Measurements from ENCODE around the gene LRRC4B.

The LRRC4B gene

DNA sequence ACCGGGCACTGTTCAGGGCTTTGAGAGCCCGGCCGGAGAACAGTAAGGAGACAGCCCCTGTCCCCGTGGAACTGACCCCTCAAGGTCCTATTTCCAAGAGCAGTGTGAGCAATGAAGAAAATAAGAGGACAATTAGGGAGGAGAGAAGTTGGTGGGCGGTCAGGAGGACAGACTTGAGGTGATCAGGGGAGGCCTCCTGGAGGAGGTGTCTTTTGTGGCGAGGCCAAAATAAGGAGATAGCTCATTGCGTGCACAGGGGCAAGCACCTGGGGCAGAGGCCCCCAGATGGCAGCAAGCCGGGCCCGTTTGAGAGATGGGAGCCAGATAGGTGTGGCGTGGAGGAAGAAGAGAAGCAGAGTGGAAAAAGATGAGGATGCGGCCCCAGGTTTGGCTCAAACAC is 2.8 kb upstream of the LRRC4B start:
- no peak for DNase-seq

DNA sequence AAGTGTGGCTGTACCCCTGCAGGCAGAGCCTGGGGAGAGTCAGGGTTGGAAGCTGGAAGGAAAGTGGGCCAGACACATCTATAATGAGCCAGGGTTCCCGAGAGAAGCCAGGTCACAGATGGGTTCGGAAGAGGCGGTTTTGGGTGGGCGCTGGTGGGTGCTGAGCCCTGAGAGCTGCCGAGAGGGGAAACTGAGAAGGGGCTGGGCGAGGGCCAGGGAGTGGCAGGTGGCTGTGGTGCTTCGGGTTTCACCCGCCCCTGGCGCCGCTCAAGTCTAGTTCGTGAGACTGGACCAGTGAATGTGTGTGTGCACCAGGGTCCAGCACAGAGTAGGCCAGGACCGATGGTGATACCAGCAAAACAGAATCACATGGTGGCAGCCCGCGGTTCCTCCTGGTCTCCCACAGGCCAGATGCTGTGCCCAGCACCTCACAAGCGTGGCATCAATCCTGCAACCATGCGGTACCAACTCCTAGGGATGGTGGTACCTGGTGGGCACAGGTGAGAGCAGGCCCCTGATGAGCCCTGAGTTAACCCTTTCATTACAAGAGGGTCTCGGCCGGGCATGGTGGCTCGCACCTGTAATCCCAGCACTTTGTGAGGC is 1.8 kb upstream of the LRRC4B start:
- DNase-seq, result no peak

DNA sequence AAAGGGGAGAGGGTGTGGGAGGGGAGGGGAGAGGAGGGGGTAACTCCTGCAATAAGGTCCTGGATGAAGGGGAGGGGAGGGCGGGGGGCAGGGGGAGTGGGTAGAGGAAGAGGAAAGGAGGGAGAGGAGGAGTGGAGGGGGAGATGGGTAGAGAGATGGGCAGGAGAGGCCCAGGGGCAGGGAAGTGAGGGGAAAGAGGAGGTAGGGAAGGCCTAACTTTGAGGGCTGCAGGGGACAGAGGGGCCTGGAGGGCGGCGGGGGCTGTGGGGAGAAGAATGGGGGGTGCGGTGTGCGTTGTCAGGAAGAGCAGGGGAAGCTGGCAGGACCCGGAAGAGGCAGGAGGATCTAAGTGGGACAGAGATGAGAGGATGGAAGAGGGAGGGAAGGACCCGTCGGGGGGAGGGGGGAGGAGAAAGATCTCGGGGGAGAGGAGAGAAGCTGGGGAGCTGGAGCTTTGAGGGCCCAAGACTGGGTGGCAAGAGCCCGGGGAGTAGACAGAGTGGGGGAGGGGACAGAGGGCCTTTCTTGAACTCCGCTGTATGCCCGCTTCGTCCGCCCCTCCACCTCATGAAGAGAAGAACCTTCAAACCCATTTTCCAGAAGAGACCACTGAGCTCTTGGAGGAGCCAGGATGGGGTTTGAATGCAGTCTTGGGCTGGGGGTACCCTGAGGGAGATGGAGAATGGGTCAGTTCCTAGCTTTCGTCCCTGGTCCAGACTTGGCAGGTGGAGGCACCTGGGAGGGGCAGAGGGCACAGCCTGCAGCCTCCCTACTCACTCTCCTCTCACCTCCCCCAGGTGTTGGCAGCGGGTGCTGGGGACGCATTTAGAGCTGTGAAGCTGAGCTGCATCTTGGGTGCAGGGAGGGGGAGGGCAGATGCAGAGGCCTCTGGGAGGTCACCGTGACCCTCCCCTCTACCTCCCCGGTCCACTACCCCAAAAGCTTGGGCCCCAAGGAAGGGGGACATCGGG is 778 bp upstream of the LRRC4B start:
- DNase-seq, result no peak

DNA sequence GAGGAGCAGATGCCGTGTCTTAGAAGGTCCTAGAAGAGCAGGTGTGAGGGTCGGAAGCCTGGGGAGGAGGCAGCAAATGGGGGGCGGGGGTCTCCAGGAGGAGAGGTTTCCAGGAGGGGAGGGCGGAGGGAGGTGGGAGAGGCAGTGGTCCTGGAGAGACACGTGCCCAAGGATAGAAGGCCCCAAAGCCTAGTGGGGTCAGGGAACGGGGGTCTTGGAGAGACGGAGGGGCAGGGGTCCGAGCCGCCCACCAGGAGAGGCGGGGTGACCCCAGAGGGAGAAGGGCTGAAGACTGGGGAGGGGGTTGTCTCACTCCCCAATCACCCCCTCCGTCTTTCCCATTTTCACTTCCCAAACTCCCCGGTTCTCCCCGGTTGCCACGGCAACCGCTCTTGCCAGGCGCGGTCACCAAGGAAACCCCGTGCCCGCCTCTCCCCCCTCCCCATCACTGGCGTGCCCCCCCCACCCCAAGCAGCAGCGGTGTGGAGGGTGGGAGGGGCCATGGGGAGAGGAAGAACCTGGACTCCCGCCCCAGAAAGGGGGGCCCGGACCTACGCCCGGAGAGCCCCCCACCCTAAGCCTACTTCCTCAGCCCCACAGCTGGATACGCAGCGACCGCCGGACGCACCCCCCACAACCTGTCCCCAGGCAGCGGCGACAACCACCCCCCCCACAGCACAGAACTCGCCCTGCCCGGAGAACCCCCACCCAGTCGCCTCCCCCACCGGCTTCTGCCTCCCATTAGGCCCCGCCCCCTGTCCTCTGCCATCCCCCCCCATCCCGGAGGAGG is 988 bp downstream of the LRRC4B start:
- DNase-seq, result no peak

DNA sequence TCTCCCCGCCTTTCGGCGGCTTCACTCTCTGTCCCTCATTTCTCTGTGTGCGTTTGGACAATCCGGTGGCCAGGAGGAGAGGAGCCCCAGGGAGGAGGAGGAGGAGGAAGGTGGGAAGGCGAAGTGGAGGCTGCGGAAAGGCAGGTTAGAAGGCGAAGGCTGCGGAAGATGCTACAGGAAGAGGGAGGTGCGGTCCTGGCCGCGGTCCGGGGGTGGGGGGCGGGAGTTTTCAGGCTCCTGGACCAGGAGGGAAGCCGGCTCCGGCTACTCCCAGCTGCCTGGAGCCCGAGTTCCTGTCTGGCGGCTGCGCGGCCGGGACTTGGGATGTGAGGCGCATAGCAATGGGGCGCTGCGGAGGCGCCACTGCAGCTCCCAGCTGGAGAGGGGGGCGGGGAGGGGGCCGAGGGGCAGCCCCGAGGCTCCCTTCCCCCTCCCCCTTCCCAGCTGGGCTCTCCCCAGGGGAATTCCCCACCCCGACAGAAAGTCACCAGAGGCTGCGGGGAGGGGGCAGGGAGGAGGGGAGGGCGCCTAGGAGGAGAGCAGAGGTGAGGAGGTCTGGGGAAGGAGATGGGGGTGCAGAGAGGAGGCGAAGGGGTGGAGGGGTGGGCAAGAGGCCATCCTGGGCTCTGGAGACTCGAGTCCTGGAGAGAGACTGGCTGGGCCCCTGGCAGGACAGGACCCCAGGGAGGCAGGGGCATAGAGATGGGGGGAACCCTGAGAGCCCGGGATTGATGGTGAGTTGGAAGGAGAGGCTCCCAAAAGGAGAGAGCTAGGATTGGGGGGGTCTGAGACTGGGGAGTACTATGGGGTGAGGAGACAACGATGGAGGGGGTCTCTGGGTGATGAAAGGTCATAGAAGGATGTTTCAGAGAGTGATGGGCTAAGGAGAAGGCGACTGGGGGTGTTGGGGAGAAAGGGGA is 2.0 kb downstream of the LRRC4B start:
- DNase-seq, result no peak

DNA sequence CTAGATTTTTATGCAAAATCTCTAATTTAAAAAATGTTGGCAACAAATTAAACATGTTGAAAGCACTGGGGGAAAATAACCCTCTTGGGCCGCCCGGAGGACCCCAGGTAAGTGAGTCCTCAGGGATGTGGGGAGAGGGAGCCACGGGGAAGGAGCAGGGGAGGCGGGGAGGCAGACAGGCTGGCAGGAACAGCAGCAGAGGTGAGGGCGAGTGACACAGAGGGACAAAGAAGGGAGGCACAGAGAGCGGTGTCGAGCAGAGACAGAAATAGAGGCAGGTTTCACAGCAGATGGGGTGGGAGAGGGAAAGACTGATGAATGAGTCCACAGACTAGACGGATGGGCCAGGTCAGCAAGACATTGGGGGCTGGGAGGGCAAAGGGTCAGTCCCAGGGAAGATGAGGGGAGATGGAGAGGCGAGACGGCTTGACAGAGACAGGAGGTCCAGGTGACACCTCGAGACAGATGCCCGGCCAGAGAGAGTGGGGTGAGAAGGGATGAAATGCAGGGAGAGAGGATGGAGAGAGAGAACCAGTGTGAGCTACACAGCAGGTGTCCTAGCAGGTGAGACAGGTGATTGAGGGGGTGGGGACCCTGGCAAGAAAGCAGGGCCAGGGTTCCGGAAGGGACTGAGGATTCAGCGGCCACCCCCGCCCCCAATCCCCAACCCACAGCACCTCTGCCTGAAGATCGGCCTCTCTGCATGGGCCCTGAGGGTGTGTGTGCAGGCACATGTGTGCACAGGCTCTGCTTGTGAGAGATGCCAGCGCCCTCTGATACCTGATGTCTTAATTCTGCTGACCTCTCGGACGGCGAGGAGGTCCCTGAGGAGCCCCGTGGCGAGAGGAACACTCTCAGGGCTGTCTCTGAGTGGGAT is 3.8 kb downstream of the LRRC4B start:
- DNase-seq, result no peak

DNA sequence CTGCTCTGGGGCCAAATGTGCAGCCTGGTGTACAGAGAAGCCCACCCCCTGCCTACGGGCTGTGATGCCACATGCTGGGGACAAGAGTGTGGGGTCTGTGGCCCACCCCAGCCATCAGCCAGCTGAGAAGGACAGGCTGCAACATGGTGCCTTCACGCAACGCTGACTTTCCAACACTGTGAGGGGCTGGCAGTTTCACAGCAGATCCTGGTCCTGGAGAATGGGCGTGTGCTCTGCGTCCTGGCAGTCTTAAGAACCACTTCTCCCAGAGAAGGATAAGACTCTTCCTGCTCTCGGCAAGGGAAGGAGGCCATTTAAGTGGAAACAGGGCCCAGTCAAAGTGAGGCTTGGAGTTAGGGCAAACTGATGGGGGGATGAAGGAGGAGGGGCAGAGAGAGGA is 4.6 kb downstream of the LRRC4B start:
- DNase-seq, result no peak

DNA sequence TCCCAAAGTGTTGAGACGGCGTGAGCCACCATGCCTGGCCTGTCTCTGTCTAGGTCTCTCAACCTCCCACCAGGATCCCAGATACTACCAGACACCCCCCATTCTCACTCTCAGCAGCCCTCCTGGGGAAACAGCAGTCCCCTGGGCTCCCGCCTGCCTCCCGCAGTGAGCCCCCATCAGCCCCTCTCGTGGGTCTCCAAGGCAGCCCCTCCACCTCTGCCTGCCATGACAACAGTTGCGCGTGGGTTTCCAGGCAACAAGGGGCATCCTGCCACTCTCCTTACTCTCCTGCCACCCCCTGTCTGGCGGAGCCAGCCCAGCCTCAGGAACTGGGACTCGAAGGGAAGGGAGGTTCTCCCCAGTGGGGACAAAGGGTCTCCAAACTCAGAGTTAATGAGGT is 5.2 kb downstream of the LRRC4B start:
- DNase-seq, result no peak

DNA sequence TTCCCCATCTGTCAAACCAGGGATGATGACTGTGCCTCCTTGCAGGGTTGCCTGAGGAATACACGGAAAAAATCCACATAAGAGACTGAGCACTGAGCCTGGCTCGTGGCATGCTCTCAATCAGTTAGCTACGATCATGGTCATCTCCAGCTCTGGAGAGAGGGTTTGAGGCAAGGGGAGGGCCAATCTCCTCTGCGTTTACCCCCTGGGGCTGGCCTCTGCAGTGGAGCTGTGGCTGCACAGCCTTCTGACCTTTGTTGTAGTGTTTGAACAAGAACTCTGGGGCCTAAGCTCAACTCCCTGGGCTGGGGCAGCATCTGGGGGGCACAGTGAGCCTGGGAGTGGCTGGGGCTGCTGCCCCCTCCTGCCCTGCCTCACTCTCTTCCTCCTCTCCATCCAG is 5.9 kb downstream of the LRRC4B start:
- DNase-seq, result no peak

DNA sequence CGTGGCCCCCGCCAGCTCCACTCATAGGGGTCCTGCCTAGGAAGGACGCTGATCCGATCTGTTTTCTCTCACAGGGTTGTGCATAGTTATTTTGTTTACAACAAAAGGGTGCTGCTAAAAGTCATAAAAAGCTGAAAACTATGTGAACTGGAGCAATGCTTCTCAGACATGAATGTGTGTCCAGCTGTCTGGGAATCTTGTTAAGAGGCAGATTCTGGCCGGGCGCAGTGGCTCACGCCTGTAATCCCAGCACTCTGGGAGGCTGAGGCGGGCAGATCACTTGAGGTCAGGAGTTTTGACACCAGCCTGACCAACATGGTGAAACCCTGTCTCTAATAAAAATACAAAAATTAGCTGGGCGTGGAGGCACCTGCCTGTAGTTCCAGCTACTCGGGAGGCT is 8.6 kb downstream of the LRRC4B start:
- no peak for DNase-seq

DNA sequence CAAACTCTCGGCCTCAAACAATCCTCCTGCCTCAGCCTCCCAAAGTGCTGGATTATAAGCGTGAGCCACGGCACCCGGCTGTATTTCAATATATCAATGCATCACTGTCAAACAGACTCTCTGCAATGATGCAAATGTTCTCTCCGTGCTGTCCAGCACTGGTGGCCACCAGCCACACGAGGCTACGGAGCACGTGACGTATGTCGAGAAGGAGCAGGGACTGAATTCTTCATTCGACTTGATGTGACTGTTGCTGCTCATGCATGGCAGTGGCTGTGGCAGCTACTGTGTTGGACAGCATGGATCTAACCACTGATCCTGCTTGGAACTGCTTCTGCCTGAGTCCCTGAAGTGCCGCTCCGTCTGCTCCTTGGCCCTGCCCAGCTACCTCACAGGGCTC is 9.8 kb downstream of the LRRC4B start:
- no peak for DNase-seq

DNA sequence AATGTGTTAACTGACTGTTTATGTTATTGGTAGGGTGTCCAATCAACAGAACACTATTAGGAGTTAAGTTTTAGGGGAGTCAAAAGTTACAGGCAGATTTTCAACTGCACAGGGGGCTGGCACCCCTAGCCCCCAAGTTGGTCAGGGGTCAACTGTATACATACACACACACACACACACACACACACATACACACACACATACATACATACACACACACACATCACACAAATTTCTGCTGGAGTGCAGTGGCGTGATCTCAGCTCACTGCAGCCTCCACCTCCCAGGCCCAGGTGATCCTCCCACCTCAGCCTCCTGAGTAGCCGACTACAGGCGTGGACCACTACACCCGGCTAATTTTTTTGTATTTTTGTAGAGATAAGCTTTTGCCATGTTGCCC is 10.2 kb downstream of the LRRC4B start:
- DNase-seq, result no peak

DNA sequence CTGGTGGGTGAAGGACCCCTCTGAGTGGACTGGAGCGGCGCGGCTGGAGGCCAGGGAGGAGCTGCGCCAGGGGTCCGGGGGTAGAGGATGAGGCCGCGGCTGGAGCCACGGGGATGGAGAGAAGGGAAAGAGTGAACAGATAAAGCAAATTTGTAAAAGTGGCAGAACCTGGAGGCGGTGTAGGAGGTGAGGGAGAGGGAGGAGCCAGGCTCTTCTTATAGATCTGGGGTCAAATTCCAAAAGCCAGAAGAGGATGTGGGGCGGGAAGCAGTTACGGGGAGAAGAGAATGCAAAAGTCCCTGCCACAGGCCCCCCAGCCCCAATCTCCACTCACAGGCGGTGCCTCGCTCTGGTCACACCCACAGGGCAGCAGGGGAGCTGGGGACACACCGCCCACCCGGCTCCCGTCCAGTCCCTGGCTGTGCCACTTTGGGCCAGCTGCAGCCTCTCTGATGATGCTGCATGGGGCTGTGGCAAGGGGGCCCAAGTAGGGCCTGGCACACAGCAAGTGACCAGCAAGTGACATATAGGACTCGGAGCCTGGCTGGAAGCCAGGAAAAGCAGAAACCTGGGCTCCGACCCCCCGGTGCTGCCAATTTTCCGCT is 11.1 kb downstream of the LRRC4B start:
- no peak for DNase-seq

DNA sequence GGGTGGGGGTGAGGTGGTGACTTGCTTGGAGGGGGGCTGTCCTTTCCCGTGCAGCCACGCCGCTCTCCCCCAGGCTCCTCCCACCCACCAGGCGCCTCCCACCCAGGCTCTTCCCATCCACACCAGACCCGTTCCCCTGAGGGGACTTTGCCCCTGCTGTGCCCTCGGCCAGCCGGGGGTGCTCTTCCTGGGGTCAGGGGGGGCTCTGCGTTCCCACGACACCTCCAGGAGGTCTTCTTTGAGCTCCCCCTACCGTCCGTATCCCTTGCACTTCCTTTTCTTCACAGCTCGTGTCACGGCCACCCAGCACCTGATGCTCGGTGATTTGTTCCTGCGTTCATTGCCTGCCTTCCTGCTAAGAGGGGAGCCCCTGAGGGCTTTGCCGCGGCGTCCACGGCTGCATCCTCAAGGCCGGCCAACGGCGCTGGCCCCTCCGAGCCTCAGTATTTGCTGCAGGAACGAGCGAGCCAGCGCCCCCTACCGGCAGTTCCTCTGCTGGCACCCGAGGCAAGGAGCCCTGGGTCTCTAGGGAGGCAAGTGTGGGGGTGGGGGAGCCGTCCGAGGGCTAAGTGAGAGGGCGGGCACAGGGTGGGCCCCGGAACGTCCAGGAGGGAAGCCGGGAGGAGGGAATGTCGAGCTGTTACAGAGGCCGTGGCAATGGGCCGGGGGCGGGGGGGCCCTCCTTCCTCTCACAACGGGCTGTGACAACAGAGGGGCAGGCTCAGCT is 11.8 kb downstream of the LRRC4B start:
- peak; percentile 84 for DNase-seq

DNA sequence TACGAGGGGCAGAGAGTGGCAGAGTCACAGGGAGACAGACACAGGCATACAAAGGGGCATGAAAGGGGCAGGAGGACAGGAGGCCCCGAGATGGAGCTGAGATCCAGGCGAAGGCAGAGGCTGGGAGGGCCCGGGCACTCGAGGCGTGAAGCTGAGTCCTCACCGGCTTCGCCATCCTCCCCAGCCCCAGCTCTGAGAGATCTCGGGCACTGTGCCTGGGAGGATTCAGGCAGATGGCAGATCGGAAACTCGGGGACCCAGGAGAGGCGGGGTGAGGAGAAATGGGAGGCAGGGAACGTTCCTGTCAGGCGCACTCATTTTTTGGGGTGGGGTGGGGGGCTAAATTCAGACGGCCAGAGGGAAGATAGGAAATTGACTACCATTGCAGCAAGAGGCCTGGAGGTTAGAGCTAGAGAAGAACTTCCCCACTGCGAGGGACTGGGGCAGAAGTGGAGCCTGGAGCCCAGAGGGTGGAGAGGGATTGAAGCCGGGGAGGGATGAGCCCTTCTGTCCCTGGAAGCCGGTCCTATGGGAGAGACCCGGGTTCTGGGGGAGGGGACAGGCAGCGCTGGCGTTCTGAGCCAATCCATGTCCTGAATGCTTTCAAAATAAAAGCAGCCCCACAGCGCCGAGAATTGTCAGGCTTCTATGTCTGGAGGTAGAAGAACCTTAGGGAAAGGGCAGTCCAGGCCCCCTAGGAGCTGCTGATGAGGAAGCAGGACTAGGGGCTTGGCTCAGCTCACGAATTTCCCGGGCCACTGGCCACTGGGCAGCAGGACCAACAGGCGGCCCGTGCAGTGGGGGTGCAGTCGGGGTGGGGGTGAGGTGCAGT is 12.6 kb downstream of the LRRC4B start:
- no peak for DNase-seq

DNA sequence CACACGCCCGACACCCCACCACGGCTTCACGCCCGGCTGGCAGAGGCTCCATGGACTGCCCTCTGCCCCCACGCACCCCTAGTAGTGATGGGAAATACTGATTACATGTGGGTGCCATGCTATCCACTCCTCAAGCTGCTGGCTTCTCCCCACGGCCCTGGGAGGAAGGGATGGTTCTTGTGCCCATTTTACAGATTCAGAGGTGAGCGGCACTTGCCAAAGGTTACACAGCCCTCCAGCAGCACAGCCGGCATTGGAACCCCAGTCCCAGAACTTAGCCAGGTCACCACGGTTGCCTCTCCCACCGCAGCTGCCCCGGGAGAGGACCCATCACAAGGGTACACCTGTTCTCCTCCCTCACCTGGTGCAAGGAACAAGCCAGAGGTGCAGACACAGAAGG is 13.2 kb downstream of the LRRC4B start:
- DNase-seq, result no peak

DNA sequence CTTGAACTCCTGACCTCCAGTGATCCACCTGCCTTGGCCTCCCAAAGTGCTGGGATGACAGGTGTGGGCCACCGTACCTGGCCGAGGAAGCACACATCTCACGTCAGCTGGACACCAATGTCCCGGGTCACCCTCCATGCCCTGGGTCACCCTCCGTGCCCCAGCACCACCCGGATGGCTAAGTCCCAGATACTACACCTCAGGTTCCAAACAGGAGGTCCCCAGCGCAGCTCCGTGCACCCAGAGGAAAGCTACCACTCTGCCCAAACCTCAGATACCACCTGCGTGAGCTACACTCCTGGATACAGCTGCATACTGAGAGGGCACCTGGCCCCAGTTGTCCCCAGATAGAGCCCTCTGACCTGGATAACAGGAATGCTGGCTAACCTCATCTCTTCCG is 14.0 kb downstream of the LRRC4B start:
- no peak for DNase-seq

DNA sequence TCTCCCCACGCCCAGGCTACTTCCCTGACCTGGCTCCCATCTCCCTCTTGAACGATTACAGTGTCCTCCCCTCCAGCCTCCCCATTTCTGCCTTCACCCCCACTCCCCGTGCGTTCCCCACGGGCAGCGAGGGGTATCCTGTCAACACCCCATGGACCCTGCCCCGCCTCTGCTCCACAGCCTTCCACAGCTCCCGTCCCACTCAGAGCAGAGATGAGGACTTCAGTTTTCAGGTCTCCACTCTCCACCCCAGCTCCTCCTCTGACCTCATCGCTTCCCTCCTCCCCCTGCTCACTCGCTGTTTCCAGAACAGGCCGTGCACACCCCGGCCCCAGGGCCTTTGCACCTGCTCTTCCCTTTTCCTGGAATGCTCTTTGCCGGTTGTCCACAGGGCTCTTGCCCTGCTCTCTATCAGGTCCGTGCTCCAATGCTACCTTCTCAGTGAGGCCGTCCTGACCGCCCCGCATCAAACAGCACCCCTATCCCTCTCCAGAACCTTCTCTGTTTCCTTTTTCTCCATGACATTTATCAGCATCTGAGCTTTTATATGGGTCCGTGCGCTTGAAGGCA is 15.0 kb downstream of the LRRC4B start:
- DNase-seq, result no peak

DNA sequence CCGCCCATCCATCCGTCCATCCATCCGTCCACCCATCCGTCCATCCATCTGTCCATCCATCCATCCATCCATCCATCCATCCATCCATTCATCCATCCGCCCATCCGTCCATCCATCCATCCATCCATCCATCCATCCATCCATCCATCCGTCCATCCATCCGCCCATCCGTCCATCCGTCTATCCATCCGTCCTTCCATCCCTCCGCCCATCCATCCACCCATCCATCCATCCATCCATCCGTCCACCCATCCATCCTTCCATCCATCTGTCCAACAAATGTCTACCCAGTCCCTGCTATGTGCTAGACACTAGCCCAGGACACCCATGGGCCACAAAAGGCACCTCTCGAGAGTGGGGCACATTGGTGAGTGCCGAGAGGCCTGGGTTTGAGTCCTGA is 15.7 kb downstream of the LRRC4B start:
- no peak for DNase-seq

Data from hematopoietic multipotent progenitor cell treated with erythropoietin and hydrocortisone succinate and interleukin-3 and kit ligand, for 4 days (in vitro differentiated cells).